ENCODE data around the gene GFI1.

- TF ChIP-seq, protein P1, sequence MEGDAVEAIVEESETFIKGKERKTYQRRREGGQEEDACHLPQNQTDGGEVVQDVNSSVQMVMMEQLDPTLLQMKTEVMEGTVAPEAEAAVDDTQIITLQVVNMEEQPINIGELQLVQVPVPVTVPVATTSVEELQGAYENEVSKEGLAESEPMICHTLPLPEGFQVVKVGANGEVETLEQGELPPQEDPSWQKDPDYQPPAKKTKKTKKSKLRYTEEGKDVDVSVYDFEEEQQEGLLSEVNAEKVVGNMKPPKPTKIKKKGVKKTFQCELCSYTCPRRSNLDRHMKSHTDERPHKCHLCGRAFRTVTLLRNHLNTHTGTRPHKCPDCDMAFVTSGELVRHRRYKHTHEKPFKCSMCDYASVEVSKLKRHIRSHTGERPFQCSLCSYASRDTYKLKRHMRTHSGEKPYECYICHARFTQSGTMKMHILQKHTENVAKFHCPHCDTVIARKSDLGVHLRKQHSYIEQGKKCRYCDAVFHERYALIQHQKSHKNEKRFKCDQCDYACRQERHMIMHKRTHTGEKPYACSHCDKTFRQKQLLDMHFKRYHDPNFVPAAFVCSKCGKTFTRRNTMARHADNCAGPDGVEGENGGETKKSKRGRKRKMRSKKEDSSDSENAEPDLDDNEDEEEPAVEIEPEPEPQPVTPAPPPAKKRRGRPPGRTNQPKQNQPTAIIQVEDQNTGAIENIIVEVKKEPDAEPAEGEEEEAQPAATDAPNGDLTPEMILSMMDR (IDR thresholded peaks at IDR 0.05): no peak
- TF ChIP-seq SP1 (CRISPR knock-in tag; conservative IDR thresholded peaks at IDR 0.05): no peak
- TF ChIP-seq TEAD1 (CRISPR knock-in tag; IDR thresholded peaks at IDR 0.05): no peak
- no peak for TF ChIP-seq ZNF317 (CRISPR knock-in tag; IDR thresholded peaks at IDR 0.05; ENCODE audit: borderline replicate concordance, low read depth)
- no peak for TF ChIP-seq ZNF671 (CRISPR knock-in tag; IDR thresholded peaks at IDR 0.05)
These were observed 7.9 kb upstream of the GFI1 start for GRCh38 chr1:92494485-92495141.

All from WTC11 (cell line).